ENCODE data around the gene ATP2A1.
"Not testable (repeated sequence)": the region's sequence is repeated elsewhere in the genome, so short reads cannot be mapped to it uniquely, and the experiment has no call there.

Gene ATP2A1

DNA sequence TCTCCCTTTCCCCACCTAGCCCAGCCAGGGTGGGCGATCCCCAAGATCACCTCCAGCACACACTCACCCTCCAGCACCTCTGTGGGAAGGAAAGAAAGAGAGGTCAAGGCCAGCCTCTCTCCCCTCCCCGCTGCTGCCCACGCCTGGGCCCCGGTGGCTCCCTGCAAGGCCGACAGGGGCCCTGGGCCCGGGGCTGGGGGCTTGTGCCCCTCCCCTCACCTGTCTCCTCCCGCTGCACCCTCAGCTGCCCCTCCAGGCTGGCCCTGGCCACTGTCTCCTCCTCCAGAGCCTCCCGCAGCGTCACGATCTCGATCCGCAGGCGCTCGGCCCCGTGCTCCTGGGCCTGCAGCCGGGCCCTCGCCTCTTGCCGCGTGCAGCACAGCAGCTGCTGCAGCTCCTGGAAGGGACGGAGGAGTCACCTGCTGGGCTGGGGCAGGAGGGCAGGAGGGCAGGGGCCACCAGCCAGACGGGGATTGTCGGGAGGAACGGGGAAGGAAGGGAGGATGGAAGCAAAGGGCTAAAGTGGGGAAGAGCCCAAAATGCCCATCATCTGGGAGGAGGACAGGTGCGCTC lies 27.6 kb downstream of the ATP2A1 start:
- DNase-seq (ENCODE audit: low read depth in 2 of 2), result no peak

DNA sequence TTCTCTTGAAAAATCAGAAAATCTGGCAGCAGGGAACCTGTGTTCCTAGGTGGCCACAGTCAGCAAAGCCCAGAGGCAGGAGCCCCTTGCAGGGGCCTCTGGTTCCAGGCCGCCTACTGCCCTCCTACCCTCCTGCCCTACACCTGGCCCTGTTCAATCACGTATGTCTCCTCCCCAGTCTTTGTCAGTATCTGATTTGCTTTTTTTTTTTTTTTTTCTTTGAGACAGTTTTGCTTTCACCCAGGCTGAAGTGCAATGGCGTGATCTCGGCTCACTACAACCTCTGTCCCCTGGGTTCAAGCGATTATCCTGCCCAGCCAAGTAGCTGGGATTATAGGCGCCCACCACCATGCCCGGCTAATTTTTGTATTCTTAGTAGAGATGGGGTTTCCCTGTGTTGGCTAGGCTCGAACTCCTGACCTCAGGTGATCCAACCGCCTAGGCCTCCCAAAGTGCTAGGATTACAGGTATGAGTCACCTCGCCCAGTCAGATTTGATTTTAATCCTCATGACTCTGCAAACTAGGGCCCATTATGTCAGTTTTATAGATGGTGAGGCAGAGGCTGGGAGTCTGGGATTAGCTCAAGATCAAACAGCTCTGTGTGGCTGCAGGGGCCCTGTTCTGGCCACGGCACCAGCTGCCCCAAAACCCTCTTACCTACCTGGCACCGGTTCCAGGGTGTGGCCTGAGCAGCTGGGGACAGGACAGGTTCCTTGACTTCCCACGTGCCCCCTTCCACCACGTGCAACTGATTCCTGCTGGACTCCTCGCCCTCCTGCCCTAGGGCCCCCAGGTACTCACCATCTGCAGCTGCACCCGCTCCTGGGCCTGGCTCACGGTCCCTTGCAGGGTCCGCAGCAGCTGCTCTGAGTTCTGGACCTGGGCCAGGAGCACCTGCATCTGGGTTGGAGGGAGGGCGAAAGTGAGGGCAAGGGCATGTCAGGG lies 32.1 kb downstream of the ATP2A1 start:
- DNase-seq (ENCODE audit: low read depth in 2 of 2), result no peak

GRCh38 chr16:28912558-28912957 lies 34.3 kb downstream of the ATP2A1 start:
- DNase-seq (ENCODE audit: low read depth in 2 of 2), result no peak

DNA sequence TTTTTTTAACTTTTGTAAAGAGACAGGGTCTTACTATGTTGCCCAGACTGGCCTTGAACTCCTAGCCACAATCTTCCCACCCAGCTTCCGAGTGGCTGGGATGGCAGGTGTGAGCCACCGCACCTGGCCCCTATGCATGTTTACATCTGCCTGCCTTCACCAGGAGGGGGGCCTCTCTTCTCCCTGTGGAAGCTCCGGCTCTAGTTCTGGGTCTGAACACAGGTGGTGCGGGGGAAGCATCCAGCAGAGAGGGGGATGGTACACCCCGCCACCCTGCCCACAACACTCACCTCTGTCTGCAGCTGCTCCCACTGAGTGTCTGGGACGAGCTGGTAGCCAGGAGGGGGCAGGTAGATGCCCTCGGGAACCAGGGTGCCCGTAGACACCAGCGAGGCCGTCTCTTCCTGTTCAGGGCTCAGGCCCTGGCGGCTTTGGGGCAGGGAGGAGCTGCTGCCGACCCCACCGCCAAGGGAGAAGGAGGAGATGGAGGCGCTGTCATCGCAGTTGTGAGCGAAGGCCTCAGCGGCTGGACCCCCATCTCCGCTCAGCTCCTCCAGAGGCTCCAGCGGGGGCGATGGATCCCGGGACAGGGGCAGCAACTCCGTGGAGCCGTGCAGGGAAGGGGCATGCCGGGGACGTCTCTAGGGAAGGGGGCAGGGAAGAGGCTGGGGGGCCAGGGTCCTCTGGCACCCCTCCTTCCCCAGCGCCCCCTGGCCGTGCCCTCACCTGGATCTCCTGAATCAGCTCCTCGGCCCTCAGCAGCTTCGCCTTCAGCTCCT lies 35.8 kb downstream of the ATP2A1 start:
- no peak for DNase-seq (ENCODE audit: low read depth in 2 of 2)

DNA sequence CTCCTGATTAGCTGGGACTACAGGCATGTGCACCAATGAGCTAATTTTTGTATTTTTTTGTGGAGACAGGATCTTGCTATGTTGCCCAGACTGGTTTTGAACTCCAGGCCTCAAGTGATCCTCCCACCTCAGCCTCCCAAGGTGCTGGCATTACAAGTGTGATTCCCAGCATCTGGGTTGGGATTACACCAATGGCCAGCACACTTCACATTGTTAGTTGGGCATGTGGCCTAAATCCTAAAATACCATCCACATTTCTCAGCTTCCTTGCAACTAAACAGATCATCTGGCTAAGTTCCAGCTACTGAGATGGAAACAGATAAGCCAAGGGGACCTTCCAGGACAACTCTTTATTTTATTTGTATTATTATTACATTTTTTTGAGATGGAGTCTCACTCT lies 36.9 kb downstream of the ATP2A1 start:
- DNase-seq (ENCODE audit: low read depth in 2 of 2), result no peak

DNA sequence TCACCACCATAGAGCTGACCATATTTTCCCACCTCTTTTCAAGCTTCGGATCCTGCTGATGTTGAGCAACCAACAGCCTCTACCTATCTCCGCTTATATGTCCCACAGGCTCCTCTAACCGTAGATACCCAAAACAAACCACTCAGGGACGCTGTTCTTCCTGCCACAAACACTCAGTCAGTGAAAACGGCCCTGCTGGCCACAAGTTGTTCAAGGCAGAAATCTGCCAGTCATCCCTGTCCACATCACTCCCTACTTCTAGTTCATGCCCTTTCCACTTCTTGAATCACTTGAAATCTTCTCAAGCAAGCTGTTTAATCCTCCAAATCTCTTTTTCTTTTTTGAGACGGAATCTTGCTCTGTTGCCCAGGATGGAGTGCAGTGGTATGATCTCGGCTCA lies 38.8 kb downstream of the ATP2A1 start:
- no peak for DNase-seq (ENCODE audit: low read depth in 2 of 2)

- DNase-seq (ENCODE audit: low read depth in 2 of 2), result no peak
Observed at GRCh38 chr16:28918698-28919097, 40.4 kb downstream of the ATP2A1 start.

- no peak for DNase-seq (ENCODE audit: low read depth in 2 of 2)
Observed at GRCh38 chr16:28923231-28923587, 44.9 kb downstream of the ATP2A1 start.

DNA sequence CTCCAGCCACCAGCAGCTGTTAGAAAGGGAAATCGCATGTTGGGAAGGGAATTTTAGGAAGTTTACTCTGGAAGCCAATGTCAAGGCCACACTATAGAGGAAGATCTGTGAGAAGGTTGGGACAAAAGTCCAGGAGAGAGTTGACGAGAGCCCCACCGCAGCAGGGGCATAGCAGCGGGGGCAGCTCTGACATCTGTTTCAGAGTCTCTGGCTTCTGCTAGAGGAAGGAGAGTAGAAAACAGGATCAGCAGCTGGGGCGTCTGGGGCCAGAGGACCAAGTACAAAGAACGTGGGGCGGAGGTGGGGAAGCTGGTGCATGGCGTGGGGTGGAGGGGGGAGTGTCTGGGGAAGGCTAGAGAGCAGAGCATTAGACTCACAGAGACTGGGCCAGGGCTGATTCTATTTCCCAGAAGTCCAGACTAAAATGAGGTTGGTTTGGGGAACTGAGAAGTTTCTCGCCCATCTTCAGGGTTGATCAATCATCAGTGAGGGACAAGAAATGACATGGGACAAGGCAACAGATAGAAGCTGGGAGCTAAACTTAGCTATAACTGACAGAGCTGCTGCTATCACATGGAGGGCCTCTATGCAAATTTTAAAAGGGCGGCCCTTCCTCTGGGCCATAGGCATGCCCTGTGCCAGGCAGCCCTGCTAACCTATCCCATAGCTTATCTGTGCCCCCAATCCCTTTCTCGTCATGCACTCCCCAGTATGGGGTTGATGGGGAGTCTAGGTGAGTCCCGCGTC lies 45.5 kb downstream of the ATP2A1 start:
- no peak for DNase-seq (ENCODE audit: low read depth in 2 of 2)

GRCh38 chr16:28924399-28924761 lies 46.1 kb downstream of the ATP2A1 start:
- DNase-seq (ENCODE audit: low read depth in 2 of 2), result no peak

- peak; percentile 82 to 87 for DNase-seq (ENCODE audit: low read depth in 2 of 2)
Observed at GRCh38 chr16:28924762-28925385, 46.6 kb downstream of the ATP2A1 start, which contains the start of gene RABEP2. RABEP2 (minus strand) TSS chr16:28925238; CDS start chr16:28925163, 75 bp downstream.

GRCh38 chr16:28925386-28926228 lies 47.3 kb downstream of the ATP2A1 start:
- DNase-seq (ENCODE audit: low read depth in 2 of 2), result peak; percentile 66 to 70

DNA sequence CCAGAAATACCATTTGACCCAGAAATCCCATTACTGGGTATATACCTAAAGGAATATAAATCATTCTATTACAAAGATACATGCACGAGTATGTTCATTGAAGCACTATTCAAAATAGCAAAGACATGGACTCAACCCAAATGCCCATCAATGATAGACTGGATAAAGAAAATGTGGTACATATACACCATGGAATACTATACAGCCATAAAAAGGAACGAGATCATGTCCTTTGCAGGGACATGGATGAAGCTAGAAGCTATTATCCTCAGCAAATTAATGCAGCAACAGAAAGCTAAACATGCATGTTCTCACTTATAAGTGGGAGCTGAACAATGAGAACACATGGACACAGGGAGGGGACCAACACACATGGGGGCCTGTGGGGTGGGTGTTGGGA lies 48.0 kb downstream of the ATP2A1 start:
- not testable (repeated sequence) for DNase-seq (ENCODE audit: low read depth in 2 of 2)

DNA sequence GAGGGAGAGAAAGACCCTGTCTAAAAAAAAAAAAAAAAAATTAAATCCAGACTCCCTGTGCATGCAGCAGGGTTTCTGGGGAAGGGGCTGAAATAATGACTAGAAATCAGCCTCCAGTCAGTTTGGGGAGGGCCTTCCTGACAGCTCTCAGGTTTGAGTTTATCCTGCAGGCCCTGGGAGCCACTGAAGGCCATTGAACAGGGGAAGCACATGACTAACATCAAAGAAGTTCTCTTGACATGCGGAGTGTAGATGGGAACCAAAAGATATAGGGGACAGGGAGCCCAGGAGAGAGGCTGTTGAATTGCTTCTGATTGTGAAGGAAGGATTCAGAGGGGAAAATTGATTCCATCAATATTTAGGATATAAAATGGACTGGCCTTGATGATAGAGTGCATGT lies 49.5 kb downstream of the ATP2A1 start:
- DNase-seq (ENCODE audit: low read depth in 2 of 2), result no peak

GRCh38 chr16:28930203-28930602 lies 51.9 kb downstream of the ATP2A1 start:
- no peak for DNase-seq (ENCODE audit: low read depth in 2 of 2)

DNA sequence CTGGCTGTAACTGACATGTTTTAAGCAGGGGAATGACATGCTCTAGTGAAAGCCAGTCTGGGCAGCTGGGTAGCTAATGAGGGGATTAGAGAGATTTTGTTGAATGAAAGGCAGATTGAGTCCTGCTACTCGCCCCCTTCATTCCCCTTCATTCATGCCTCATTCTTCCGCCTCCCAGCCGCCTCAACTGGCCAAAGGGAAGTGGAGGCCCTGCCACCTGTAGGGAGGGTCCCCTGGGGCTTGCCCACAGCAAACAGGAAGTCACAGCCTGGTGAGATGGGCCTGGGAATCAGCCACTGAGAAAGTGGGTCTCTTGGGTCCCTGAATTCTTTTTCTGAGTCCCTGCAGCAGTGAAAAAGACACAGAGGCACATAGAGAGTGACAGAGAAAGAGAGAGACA lies 52.4 kb downstream of the ATP2A1 start:
- no peak for DNase-seq (ENCODE audit: low read depth in 2 of 2)

DNA sequence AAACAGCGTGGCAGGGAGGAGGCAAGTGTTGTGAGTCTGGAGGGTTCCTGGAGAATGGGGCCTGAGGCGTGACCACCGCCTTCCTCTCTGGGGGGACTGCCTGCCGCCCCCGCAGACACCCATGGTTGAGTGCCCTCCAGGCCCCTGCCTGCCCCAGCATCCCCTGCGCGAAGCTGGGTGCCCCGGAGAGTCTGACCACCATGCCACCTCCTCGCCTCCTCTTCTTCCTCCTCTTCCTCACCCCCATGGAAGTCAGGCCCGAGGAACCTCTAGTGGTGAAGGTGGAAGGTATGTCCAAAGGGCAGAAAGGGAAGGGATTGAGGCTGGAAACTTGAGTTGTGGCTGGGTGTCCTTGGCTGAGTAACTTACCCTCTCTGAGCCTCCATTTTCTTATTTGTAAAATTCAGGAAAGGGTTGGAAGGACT lies 53.5 kb downstream of the ATP2A1 start, which contains the start of gene CD19:
Gene CD19 (plus strand): TSS at position 171 of the 425 bp plus-strand sequence. CDS start 30 bp downstream, at position 201.
- no peak for DNase-seq (ENCODE audit: low read depth in 2 of 2)

GRCh38 chr16:28932339-28933141 lies 54.3 kb downstream of the ATP2A1 start:
- no peak for DNase-seq (ENCODE audit: low read depth in 2 of 2)

DNA sequence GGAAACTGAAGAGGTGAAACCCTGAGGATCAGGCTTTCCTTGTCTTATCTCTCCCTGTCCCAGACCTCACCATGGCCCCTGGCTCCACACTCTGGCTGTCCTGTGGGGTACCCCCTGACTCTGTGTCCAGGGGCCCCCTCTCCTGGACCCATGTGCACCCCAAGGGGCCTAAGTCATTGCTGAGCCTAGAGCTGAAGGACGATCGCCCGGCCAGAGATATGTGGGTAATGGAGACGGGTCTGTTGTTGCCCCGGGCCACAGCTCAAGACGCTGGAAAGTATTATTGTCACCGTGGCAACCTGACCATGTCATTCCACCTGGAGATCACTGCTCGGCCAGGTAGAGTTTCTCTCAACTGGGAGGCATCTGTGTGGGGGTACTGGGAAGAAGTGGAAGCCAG lies 54.9 kb downstream of the ATP2A1 start:
- DNase-seq (ENCODE audit: low read depth in 2 of 2), result no peak
